Fibroblast of lung (primary cell): Measurements from ENCODE around the gene ELMO2.

Experiments
- CTCF ChIP-seq, 2 donors: IDR thresholded peaks in 1 of 2; conservative IDR thresholded peaks in 1 of 2; 1 replicate in 1 of 2; 2 replicates in 1 of 2; pipeline ENCODE4 v1.5.1; 2011 to 2012; ENCODE audit warnings: low read length in 2 of 2, control low read depth in 1 of 2, inconsistent platforms in 1 of 2, low read depth in 1 of 2, mild to moderate bottlenecking in 1 of 2
- EZH2 ChIP-seq: IDR thresholded peaks from 2 replicates; pipeline ENCODE4 v1.5.1; 2012; ENCODE audit warnings: low read length, control low read depth, mild to moderate bottlenecking; ENCODE audit errors: missing control alignments

- TF ChIP-seq CTCF (conservative IDR thresholded peaks at IDR 0.05 in 1 of 2, IDR thresholded peaks at IDR 0.05 in 1 of 2; ENCODE audit: low read depth in 1 of 2, low read length in 2 of 2) = no peak
- TF ChIP-seq EZH2 = no peak
Observed at GRCh38 chr20:46368902-46369268, 37.5 kb downstream of the ELMO2 start.
